Measurements from ENCODE around the gene VPS52.
"Not testable (repeated sequence)": the region's sequence is repeated elsewhere in the genome, so short reads cannot be mapped to it uniquely, and the experiment has no call there.

VPS52 gene

DNA sequence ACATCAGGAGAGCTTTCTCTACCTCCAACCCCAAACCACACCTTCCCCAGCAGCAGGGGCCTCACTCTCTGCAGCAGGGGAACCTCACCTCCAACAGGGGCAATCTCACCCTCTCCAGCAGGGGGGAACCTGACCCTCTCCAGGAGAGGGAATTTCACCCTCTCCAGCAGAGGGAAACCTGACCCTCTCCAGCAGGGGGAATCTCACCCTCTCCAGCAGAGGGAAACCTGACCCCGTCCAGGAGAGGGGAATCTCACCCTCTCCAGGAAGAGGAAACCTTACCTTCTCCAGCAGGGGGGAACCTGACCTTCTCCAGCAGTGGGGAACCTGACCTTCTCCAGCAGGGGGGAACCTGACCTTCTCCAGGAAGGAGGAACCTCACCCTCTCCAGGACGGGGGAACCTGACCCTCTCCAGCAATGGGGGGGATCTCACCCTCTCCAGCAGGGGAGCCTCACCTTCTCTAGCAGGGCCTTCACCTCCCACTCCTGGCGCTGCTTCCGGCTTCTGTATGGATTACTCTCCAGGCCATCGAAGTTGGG, 8.4 kb upstream of the VPS52 start:
- DNase-seq (ENCODE audit: low spot score) = peak; percentile 81

DNA sequence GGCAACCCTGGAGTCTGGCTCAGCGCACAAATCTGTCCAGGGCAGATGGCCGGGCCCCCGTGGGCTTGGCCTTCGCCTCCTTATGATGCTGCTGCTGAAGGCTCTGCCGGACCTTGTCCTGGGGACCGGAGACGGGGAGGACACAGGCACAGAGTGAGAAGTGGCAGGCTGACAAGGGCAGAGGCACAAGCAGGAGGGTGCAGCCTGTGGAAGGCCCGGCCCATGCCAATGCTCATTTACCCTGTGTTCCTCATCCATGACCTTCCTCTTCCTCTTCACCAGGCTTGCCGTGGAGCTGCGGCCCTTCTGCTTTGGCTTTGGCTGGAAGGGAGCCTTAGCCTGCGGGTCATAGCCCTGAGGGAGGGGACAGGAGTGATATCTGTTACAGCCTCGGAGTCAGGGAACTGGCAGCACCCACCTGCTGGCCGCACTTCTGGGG, 7.6 kb upstream of the VPS52 start:
- DNase-seq (ENCODE audit: low spot score) = no peak

GRCh38 chr6:33278810-33279209, 7.1 kb upstream of the VPS52 start:
- no peak for DNase-seq (ENCODE audit: low spot score)

- DNase-seq (ENCODE audit: low spot score) = no peak
These were observed 6.7 kb upstream of the VPS52 start for GRCh38 chr6:33278392-33278741.

DNA sequence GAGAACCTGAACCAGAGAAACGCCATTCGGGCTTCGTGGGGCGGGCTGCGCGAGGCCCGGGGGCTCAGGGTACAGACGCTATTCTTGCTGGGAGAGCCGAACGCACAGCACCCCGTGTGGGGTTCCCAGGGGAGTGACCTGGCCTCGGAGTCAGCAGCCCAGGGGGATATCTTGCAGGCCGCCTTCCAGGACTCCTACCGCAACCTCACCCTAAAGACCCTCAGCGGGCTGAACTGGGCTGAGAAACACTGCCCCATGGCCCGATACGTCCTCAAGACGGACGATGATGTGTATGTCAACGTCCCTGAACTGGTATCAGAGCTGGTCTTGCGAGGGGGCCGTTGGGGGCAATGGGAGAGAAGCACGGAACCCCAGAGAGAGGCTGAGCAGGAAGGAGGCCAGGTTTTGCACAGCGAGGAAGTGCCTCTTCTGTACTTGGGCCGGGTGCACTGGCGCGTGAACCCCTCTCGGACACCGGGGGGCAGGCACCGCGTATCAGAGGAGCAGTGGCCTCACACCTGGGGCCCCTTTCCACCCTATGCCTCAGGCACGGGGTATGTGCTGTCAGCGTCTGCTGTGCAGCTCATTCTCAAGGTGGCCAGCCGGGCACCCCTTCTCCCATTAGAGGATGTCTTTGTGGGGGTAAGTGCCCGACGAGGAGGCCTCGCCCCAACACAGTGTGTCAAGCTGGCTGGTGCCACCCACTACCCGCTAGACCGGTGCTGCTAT, 6.2 kb upstream of the VPS52 start:
- DNase-seq (ENCODE audit: low spot score) = peak; percentile 38

- peak; percentile 89 for DNase-seq (ENCODE audit: low spot score)
These were observed 5.4 kb upstream of the VPS52 start, which contains the start of gene B3GALT4 for GRCh38 chr6:33276864-33277662. TSS of gene B3GALT4 (plus strand) at chr6:33277123. CDS start at chr6:33277420, 297 bp downstream.

DNA sequence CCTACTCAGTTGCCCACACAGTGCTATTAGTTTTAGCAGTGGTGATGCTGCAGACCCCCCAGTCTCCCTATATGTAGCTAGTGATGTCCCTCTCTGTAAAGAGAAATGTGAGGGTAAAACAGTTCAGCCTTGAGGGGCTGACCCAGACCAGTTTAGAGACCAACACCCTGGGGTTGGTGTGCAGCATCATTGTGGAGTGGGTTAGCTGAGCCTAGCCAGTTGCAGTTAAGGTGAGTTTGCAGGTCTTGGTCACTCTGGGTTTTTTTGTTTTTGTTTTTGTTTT, 4.8 kb upstream of the VPS52 start:
- no peak for DNase-seq (ENCODE audit: low spot score)

DNA sequence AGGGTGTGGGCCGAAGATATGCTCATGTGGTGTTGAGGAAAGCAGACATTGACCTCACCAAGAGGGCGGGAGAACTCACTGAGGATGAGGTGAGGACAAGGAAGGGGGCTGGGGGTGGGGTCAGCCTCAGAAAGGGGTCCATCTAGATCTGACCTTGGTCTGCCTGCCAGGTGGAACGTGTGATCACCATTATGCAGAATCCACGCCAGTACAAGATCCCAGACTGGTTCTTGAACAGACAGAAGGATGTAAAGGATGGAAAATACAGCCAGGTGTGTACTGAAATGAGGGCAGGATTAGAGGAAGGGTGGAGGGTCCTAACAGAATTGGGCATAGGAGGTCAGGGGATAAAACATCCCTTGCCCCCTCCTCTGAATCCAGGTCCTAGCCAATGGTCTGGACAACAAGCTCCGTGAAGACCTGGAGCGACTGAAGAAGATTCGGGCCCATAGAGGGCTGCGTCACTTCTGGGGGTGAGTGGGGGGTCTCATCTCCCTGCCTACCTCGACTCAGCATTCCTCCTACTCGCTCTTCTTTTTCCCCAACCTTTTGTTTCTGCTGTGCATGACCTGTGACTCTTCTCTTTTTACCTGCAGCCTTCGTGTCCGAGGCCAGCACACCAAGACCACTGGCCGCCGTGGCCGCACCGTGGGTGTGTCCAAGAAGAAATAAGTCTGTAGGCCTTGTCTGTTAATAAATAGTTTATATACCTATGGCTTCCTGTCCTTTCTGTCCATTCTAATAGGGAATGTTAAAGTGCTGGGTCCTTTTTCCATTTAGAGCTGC, 4.3 kb upstream of the VPS52 start:
- peak; percentile 37 for DNase-seq (ENCODE audit: low spot score)

GRCh38 chr6:33273924-33274902, 2.5 kb upstream of the VPS52 start:
- peak; percentile 62 for DNase-seq (ENCODE audit: low spot score)

DNA sequence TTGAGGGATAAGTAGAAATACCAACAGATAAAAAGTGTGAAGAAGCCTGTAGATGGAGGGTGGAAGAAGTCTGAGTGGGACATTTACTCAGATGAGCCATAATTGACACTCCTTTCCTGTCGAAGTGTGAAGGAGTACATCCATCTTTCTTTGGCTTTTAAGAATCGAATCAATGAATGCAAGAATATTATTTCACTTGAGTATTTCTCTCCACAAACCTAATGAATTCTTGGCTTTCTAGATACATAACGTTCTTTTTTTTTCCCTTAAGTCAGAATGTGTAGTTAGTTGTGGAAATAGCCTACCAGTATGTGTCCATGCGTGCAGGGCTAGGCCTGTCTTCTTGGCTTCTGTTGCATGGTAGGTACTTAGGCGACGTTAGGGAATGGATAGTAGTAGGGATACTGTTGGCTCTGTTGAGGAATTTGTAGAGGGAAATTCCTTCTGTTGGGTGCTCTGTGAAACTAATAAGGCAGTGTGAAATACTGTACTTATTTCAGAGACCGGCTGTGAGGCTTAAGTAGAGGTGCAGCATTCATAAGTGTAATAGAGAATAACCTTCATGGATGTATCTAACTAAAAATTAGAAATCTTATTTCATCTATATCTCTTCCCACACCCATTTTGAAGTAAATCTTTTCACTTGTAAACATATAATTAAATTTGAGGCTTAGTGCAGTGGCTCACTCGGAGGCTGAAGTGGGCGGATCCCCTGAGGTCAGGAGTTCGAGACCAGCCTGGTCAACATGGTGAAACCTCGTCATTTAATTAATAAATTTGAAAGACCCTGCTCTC, 1.6 kb upstream of the VPS52 start:
- peak; percentile 40 for DNase-seq (ENCODE audit: low spot score)

DNA sequence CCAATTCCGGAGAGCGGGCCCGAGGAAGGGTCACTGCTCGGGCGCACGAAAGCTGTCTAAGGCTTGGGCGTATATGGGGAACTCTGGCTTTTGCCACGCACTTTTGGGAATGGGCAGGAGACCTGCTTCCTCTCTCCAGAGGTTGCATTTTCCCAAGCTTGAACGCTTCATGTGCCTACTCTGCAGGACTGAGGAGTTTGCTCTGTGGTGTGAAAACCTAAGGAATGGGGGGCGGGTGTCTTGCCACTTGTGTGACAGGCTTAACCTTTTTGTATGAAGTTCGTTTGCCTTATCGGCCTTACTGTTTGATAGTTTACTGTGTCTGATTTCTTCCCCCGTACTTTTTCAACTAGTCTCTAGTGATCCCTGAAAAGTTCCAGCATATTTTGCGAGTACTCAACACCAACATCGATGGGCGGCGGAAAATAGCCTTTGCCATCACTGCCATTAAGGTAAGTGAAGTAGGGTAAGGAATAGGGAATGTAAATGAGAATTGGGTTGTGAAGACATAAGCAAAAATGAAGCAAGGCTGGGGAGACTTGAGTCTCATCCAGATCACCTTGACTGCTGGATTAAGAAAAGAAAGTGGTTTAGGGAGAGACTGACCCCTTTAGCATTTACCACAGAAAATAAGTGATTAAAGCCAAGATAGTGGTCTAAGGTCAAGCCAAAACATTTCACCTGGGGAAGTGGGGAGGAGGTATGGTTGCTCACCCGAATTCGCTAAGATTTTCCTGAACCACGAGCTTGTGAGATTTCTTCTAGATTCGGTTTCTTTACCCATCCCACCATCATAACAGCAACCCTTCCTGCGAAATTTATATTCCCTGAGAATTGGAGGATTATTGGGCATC, 826 bp upstream of the VPS52 start:
- DNase-seq (ENCODE audit: low spot score) = no peak

DNA sequence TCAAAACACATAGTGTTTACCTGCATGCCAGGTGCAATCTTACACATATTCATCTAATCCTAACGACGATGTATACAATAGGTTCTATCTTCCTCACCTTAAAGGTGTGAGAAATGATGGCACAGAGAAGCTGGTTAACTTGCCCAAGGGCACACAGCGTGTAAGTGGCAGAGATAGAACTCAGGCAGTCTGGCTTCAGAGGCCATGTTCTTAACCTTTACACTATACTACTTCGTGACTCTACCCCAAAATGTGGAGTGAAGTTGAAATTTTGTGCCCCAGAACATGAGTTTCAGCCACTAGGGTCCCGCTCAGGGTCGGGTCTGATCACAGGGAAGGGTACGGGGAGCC, 584 bp downstream of the VPS52 start:
- peak; percentile 67 for DNase-seq (ENCODE audit: low spot score)

- DNase-seq (ENCODE audit: low spot score) = no peak
These were observed 7.7 kb downstream of the VPS52 start for GRCh38 chr6:33264015-33264414.

- not testable (repeated sequence) for DNase-seq (ENCODE audit: low spot score)
These were observed 9.2 kb downstream of the VPS52 start for GRCh38 chr6:33262490-33262889.

DNA sequence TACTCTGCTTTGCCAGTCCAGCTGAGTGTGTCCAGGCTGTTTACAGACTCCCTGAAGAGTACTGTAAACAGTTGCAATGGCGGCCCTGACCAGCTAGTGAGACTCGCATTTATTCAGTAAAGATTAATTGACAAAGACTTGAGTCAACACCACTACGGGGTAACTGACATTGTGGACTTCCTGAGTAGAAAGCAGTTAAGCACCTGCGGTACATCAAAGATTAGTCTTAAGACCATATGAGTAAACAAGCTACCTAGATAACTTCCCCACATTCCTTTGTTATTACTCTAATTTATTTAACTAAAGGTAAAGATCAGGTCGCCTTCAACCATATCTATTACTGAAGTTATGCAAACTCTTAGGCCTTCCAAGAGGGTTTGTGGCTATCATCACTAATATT, 12.6 kb downstream of the VPS52 start:
- no peak for DNase-seq (ENCODE audit: low spot score)

DNA sequence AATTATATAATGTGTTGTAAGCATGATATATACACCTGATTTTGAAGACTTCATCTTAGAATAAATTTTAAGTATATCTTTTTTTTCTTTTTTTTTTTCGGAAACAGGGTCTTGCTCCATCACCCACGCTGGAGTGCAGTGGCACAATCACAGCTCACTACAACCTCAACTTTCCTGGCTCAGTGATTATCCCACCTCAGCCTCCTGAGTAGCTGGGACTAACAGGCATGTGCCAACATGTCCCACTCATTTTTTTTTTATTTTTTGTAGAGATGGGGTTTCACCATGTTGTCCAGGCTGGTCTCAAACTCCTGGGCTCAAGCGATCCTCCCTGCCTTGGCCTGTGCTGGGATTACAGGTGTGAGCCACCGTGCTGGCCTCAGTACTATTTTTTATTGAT, 17.1 kb downstream of the VPS52 start:
- DNase-seq (ENCODE audit: low spot score) = no peak

DNA sequence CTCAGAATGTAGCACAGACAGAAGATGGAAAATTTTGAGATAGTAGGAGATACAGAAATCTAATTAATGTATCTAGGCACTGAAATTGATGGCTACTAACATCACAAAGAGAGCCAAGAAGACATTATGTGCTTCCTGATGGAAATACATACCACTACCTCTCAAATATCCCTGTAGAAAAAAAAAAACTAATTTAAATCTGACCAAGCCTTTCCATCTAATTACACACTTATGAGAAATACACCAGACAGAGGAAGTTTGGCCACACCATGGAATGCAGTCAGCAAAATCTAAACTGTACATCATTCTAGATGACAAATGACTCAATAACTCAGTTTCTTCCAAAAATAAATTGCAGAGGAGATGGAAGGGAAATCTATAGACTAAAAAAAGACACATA, 18.9 kb downstream of the VPS52 start:
- peak; percentile 36 for DNase-seq (ENCODE audit: low spot score)

DNA sequence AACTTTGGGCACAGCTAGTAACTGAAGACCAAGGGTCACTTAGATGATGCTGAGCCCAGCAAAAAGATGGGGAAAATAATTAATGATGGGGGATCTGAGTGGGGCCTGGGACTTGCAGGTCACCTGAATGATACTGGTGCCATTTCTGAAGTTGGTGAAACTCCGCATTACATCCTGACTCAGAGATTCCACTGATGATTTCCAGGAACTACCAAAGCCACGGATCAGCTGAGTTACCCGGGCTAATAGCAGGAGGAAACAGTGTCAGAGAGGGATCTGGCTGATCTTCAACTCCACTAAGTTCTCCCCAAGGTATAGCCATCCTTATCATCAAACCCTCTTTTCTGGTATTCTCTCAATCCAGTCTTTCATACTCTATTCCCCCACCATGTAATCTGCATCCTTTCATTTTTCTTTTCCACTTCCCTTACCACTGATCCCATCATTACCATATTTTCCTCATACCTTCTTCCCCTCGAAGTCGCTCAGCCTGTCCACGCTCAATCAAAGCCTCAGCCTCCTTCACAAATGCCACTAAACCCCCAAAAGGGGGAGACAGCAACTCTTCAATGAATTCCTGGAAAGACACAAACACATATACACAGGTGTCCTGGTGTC, 20.2 kb downstream of the VPS52 start:
- DNase-seq (ENCODE audit: low spot score) = no peak

DNA sequence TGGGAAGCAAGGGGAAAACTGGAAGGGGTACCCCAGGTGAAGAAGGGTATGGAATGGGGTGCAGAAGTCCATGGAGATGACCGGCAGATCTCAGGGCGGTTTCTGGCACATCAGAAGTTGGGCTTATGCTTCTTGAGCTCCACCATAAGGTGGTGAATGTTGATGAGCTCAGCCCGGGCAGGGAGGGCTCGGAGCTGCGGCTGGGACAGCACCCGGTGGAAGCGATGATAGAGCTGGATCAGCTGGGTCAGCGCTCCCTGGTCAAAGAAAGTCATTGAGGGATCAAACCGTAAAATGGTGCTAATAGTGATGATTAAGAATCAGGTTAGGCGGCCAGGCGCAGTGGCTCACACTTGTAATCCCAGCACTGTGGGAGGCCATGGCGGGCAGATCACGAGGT, 20.9 kb downstream of the VPS52 start:
- no peak for DNase-seq (ENCODE audit: low spot score)

Data from RKO (cell line).